Measurements from ENCODE around the gene EHF.

DNA sequence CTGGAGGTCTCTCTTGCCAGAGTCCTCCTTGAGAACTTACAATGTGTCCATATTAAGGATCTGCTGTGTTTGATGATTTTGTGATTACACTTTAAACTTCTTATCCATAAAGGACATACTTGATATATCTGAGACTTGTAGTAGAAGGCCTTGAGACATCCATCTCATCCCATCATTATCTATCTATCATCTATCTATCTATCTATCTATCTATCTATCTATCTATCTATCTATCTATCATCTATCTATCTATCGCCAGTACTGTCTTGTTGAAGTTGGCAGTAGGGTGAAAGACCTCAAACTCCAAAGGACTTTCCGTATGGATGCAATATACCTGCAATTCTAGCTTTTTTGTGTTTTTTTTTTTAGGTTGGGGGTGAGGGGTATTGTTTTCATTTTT, 2.5 kb upstream of the EHF start:
- TF ChIP-seq, protein P1, sequence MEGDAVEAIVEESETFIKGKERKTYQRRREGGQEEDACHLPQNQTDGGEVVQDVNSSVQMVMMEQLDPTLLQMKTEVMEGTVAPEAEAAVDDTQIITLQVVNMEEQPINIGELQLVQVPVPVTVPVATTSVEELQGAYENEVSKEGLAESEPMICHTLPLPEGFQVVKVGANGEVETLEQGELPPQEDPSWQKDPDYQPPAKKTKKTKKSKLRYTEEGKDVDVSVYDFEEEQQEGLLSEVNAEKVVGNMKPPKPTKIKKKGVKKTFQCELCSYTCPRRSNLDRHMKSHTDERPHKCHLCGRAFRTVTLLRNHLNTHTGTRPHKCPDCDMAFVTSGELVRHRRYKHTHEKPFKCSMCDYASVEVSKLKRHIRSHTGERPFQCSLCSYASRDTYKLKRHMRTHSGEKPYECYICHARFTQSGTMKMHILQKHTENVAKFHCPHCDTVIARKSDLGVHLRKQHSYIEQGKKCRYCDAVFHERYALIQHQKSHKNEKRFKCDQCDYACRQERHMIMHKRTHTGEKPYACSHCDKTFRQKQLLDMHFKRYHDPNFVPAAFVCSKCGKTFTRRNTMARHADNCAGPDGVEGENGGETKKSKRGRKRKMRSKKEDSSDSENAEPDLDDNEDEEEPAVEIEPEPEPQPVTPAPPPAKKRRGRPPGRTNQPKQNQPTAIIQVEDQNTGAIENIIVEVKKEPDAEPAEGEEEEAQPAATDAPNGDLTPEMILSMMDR (IDR thresholded peaks at IDR 0.05), result no peak
- TF ChIP-seq POLR2A (IDR thresholded peaks at IDR 0.05), result no peak

Data from body of pancreas (tissue), 4 donors.